ENCODE data around the gene CDK6. TPM values are rescaled to one million over a fixed set of nuclear protein-coding genes. Genes with fewer than 3 reads are reported as not detected.

Gene CDK6
- total and polyA plus RNA-seq, 4 donors = 3.3 to 35.0 (median 12.0) TPM

GRCh38 chr7:92732316-92733036 is 103.9 kb downstream of the CDK6 start:
- Histone ChIP-seq H3K4me3 (ENCODE audit: low read depth in 1 of 3, low read length in 3 of 3) (no peak overlapping the region), H3K9me3 (ENCODE audit: control insufficient read depth in 4 of 4, low read length in 3 of 4) (no peaks in the 10 kb centered on the region), H3K9ac (ENCODE audit: low read depth in 1 of 2, low read length in 2 of 2) (no peak overlapping the region), H3K27ac (ENCODE audit: low read depth in 1 of 2, low read length in 2 of 2) (no peak overlapping the region), H3K36me3 (ENCODE audit: control insufficient read depth in 4 of 4, insufficient read depth in 3 of 4, low read depth in 1 of 4, low read length in 3 of 4) (no peaks in the 10 kb centered on the region), H3K4me1 (ENCODE audit: control insufficient read depth in 4 of 4, insufficient read depth in 4 of 4, low read length in 3 of 4) (no peaks in the 10 kb centered on the region), H3K27me3 (ENCODE audit: control insufficient read depth in 4 of 4, insufficient read depth in 4 of 4, low read length in 3 of 4) (no peaks in the 10 kb centered on the region)
- no peak for DNase-seq (ENCODE audit: low spot score)
- WGBS = 83% methylated on average over 4 of the region's 4 CpGs
- TF ChIP-seq HNF4A (conservative IDR thresholded peaks at IDR 0.05) = no peak
- TF ChIP-seq ZBTB33 (IDR thresholded peaks at IDR 0.05) = no peak
- TF ChIP-seq RAD21 (IDR thresholded peaks at IDR 0.05) = no peak
- no peak for TF ChIP-seq ATF3 (IDR thresholded peaks at IDR 0.05)
- TF ChIP-seq FOXA2 (IDR thresholded peaks at IDR 0.05) = no peak
- no peak for TF ChIP-seq HNF4G (IDR thresholded peaks at IDR 0.05)
- no peak for TF ChIP-seq FOXA1 (IDR thresholded peaks at IDR 0.05)

- TF ChIP-seq GABPA (IDR thresholded peaks at IDR 0.05 in 1 of 2, conservative IDR thresholded peaks at IDR 0.05 in 1 of 2) = no peak
- TF ChIP-seq FOXA1 (IDR thresholded peaks at IDR 0.05) = no peak
- TF ChIP-seq RAD21 (IDR thresholded peaks at IDR 0.05) = no peak
- H3K27me3 ChIP-seq (ENCODE audit: control insufficient read depth in 4 of 4, insufficient read depth in 4 of 4, low read length in 3 of 4) = no peaks in the 10 kb centered on the region
- no peak overlapping the region for H3K4me3 ChIP-seq (ENCODE audit: low read depth in 1 of 3, low read length in 3 of 3)
- no peaks in the 10 kb centered on the region for H3K4me1 ChIP-seq (ENCODE audit: control insufficient read depth in 4 of 4, insufficient read depth in 4 of 4, low read length in 3 of 4)
- H3K9ac ChIP-seq (ENCODE audit: low read depth in 1 of 2, low read length in 2 of 2) = no peak overlapping the region
- no peaks in the 10 kb centered on the region for H3K36me3 ChIP-seq (ENCODE audit: control insufficient read depth in 4 of 4, insufficient read depth in 3 of 4, low read depth in 1 of 4, low read length in 3 of 4)
- no peak overlapping the region for H3K27ac ChIP-seq (ENCODE audit: low read depth in 1 of 2, low read length in 2 of 2)
- DNase-seq (ENCODE audit: low spot score) = no peak
- H3K9me3 ChIP-seq (ENCODE audit: control insufficient read depth in 4 of 4, low read length in 3 of 4) = no peaks in the 10 kb centered on the region
- WGBS = 94% methylated on average over 2 of the region's 2 CpGs
Measured at GRCh38 chr7:92731335-92732063, 104.9 kb downstream of the CDK6 start.

GRCh38 chr7:92730808-92731207 is 105.6 kb downstream of the CDK6 start:
- H3K27ac ChIP-seq (ENCODE audit: low read depth in 1 of 2, low read length in 2 of 2) = no peak overlapping the region
- TF ChIP-seq MAX (IDR thresholded peaks at IDR 0.05) = no peak
- TF ChIP-seq RAD21 (IDR thresholded peaks at IDR 0.05) = no peak
- no peak for TF ChIP-seq HNF4G (IDR thresholded peaks at IDR 0.05)
- TF ChIP-seq CTCF (IDR thresholded peaks at IDR 0.05; ENCODE audit: low read depth, low read length, missing input control) = no peak
- no peak for TF ChIP-seq ATF3 (IDR thresholded peaks at IDR 0.05)
- TF ChIP-seq NR2F2 (IDR thresholded peaks at IDR 0.05) = no peak
- TF ChIP-seq FOXA1 (IDR thresholded peaks at IDR 0.05) = no peak
- no peak for TF ChIP-seq YY1 (IDR thresholded peaks at IDR 0.05)
- TF ChIP-seq REST (IDR thresholded peaks at IDR 0.05) = no peak
- no peak for TF ChIP-seq TAF1 (conservative IDR thresholded peaks at IDR 0.05)
- TF ChIP-seq JUND (IDR thresholded peaks at IDR 0.05) = no peak
- no peak for DNase-seq (ENCODE audit: low spot score)

More at GRCh38 chr7:92730808-92731207, 105.6 kb downstream of the CDK6 start:
- no peaks in the 10 kb centered on the region for H3K4me1 ChIP-seq (ENCODE audit: control insufficient read depth in 4 of 4, insufficient read depth in 4 of 4, low read length in 3 of 4)
- H3K9me3 ChIP-seq (ENCODE audit: control insufficient read depth in 4 of 4, low read length in 3 of 4) = no peaks in the 10 kb centered on the region
- H3K4me3 ChIP-seq (ENCODE audit: low read depth in 1 of 3, low read length in 3 of 3) = no peak overlapping the region
- no peak overlapping the region for H3K9ac ChIP-seq (ENCODE audit: low read depth in 1 of 2, low read length in 2 of 2)
- no peaks in the 10 kb centered on the region for H3K36me3 ChIP-seq (ENCODE audit: control insufficient read depth in 4 of 4, insufficient read depth in 3 of 4, low read depth in 1 of 4, low read length in 3 of 4)
- 88% methylated on average over 3 of the region's 3 CpGs for WGBS
- H3K27me3 ChIP-seq (ENCODE audit: control insufficient read depth in 4 of 4, insufficient read depth in 4 of 4, low read length in 3 of 4) = no peaks in the 10 kb centered on the region

Data from liver (tissue), 9 donors.